GM10266 (cell line): ENCODE data around the gene SOX5.

ENCODE experiments used
- DNase-seq: peaks from one replicate; pipeline ENCODE4 v3.0.0; 2012; ENCODE audit errors: extremely low spot score
- TF ChIP-seq, protein P1 (sequence below): IDR thresholded peaks from 2 replicates; pipeline ENCODE4 v1.5.1; 2012; ENCODE audit warnings: mild to moderate bottlenecking, low read depth; ENCODE audit not compliant: control insufficient read depth, insufficient read depth; ENCODE audit errors: missing control alignments

SOX5 gene

DNA sequence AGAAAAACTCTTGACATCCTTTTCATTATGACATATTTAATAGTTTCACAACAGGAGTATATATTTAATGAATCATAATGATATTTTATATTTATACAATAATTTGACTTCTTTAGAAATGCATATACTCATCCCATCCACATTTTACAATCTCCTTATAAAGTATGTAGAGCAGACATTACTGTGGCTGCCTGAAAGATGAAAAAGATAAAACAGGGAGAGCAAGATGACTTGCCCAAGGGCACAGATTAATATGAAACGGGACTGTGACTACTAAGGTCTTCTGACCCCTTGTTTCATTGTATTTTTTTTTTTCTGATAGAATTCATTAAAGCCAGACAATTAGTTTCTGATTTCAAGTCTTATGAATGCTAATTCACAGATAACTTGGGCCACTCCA is 293.6 kb downstream of the SOX5 start:
- TF ChIP-seq, protein P1, sequence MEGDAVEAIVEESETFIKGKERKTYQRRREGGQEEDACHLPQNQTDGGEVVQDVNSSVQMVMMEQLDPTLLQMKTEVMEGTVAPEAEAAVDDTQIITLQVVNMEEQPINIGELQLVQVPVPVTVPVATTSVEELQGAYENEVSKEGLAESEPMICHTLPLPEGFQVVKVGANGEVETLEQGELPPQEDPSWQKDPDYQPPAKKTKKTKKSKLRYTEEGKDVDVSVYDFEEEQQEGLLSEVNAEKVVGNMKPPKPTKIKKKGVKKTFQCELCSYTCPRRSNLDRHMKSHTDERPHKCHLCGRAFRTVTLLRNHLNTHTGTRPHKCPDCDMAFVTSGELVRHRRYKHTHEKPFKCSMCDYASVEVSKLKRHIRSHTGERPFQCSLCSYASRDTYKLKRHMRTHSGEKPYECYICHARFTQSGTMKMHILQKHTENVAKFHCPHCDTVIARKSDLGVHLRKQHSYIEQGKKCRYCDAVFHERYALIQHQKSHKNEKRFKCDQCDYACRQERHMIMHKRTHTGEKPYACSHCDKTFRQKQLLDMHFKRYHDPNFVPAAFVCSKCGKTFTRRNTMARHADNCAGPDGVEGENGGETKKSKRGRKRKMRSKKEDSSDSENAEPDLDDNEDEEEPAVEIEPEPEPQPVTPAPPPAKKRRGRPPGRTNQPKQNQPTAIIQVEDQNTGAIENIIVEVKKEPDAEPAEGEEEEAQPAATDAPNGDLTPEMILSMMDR = no peak
- DNase-seq = no peak

DNA sequence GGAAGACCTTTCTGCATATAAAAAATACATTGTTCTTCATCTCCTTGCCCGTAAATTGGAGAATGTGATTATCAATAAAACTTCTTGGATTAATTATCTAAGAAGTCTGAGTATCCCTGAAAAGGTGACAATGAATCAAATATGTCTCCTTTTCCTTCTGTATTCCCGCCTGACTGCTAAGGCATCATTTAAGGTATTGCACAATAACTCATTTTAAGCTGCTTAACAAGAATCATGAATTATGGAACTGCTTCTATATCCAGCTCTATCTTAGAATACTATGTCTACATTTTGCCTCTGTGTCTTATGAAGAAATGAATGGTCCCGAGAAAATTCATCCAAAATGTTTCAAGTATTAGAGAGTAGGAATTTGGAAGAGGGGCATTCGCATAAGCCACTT is 294.4 kb downstream of the SOX5 start:
- no peak for DNase-seq
- TF ChIP-seq, protein P1 = no peak

DNA sequence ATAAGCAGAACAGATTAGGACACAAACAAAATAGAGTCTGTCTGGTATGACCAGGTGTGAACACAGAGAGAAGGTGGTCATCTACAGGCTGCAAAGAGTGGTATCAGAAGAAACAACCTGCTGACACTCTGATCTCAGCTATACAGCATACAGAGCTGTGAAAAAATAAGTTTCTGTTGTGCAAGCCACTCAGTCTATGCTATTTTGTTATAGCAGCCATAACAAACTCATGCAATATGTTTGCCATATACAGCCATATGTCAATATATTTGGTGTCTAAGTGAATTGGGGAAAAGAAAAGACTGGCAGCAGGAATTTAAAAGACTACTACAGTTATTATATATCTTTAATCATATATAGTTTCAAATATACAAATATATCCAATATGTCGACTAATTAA is 300.9 kb downstream of the SOX5 start:
- DNase-seq = no peak
- TF ChIP-seq, protein P1 = no peak

DNA sequence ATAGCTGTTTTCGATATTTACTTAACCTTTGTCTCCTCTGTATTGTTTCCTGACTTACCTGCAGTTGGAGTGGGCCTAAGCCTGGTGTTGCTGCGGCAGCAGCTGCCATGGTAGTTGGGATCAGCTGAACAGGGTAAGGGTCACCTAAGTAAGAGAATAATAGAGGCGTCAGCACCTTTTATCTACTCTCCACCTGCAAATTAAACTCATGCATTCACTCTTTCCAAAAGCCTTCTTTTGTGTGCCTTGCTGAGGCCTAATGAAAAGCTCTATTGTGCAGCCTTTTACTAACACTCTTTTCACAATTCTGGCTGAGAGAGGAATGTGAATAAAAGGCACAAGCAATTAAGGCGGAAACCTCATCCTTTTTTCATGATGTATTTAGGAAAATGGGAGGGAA is 308.7 kb downstream of the SOX5 start:
- no peak for DNase-seq
- TF ChIP-seq, protein P1 = no peak

DNA sequence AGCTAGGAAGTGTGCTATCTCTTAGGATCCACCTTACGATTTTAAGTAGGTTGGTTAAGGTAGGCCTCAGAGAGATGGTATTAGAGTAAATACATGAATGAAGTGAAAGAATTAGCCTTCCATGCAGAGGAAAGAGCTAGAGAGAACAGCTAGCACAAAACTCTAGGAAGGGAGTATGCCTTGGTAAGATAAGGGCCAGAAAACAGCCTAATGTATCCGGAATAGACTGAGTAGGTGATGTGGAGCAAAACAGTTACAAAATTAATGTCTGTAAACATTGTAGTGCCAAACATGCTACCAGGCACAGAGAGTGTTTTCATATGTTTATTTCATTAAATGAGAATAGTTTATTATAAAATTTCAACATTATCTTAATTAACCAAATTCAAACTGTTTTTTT is 315.1 kb downstream of the SOX5 start:
- TF ChIP-seq, protein P1 = no peak
- no peak for DNase-seq

DNA sequence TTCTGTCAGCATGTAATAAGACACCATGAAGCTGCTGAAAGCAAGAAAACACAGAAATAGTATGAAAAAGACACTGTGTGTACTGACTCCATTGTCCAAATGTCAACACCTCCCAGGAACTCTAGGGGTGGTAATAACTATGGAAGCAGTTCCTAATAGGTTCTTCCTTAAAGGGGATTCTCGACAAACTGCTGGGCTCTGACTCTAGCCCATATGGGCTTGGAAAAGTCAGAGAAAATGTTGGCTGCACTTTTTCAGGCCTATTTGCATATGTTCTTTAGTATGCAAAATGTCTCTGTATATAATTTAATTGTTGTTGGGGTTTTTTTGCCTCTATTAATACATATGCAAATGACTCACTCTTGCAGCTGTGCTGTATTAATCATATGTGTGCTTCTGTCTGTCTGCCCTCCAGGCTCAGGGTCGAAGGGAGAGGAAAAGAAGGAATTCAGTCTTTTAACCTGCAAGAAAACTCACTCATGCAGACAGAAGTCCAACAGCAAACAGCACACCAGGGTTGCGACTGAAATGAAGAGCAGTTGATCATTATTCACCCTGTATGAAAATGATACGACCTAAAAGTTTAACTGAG is 317.6 kb downstream of the SOX5 start:
- TF ChIP-seq, protein P1 = no peak
- no peak for DNase-seq

DNA sequence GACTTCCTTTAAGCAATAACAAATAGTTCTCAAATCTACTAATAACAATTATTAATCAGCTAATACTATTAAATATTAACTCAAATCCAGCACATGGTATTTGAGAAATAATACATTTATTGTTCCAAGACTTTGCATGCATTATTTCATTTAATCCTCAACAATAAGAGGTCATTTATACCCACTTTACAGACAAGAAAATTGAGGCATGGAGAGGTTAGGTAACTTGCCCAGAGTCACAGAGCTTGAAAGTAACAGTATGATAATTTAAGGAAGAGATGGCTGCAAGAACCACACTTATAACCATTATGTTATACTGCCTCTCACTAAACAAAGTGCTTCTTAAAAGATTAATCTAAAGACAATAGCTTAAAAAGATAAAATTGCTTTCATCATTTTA is 318.9 kb downstream of the SOX5 start:
- TF ChIP-seq, protein P1 = no peak
- no peak for DNase-seq
